Activated naive CD4-positive, alpha-beta T cell treated with anti-CD3 and anti-CD28 coated beads for 36 hours (primary cell): Measurements from ENCODE around the gene PSD4. TPM values are rescaled to one million over a fixed set of nuclear protein-coding genes. Genes with fewer than 3 reads are reported as not detected.
A peak's percentile ranks its signal among the peaks of the same experiment; 100 is the strongest.

Source experiments
- CTCF ChIA-PET: fragments of 350-600 bp; sonication (Branson Sonifier 250); formaldehyde crosslinking; loops from one replicate; lab custom pipeline; 2021; ENCODE audit warnings: antibody characterized with exemption; lab: Charles Lee
- DNase-seq: peaks from one replicate; pipeline ENCODE4 v3.0.0-alpha.2; 2020
- H3K27ac Mint-ChIP-seq: one replicate; pipeline ENCODE4 v1.8.0; 2021; ENCODE audit warnings: mild to moderate bottlenecking, mixed read lengths
- H3K27me3 Mint-ChIP-seq: one replicate; pipeline ENCODE4 v1.8.0; 2021; ENCODE audit warnings: low read depth, mixed read lengths
- H3K36me3 Mint-ChIP-seq: one replicate; pipeline ENCODE4 v1.8.0; 2021; ENCODE audit warnings: low read depth, mixed read lengths
- H3K4me1 Mint-ChIP-seq: one replicate; pipeline ENCODE4 v1.8.0; 2021; ENCODE audit warnings: low read depth, mixed read lengths
- H3K4me3 Mint-ChIP-seq: one replicate; pipeline ENCODE4 v1.8.0; 2021; ENCODE audit warnings: mild to moderate bottlenecking, moderate library complexity, mixed read lengths
- H3K9me3 Mint-ChIP-seq: one replicate; pipeline ENCODE4 v1.8.0; 2021; ENCODE audit warnings: mixed read lengths
- intact Hi-C: fragments of 100-400 bp; cut with micrococcal nuclease; formaldehyde crosslinking; loops from one replicate; pipeline ENCODE4 v1.15.1; 2023
- total RNA-seq, 2 experiments: library from RNA; stranded (reverse); gene quantifications; one replicate each; pipeline ENCODE4 v1.2.3, GENCODE V29; 2021

Gene PSD4
- 10 to 100 TPM; 85.9 to 87.4 TPM for total RNA-seq

- CTCF ChIA-PET: interaction anchor here (0.6 to 5.8 kb wide), 17 partner anchors 9 to 94 kb away, joined by 3 to 95 read pairs (median 4); no protein-coding TSS in a partner anchor
- intact Hi-C loops: loop anchor here (1.0 to 5.0 kb wide), 9 partner anchors 15 to 986 kb away; partner anchors contain the start of gene CKAP2L
- peaks cover 6% of the 10 kb centered on the region for H3K9me3 Mint-ChIP-seq
- H3K4me1 Mint-ChIP-seq: peaks cover 77% of the 10 kb centered on the region
- peak within 1 kb of the TSS; percentile 95 for H3K4me3 Mint-ChIP-seq
- H3K36me3 Mint-ChIP-seq: peaks cover 38% of the 10 kb centered on the region
- no peaks in the 10 kb centered on the region for H3K27me3 Mint-ChIP-seq
- H3K27ac Mint-ChIP-seq: peak within 1 kb of the TSS; percentile 97
- DNase-seq: peak; percentile 96
Observed at GRCh38 chr2:113173542-113174375, at the start of gene PSD4. Gene PSD4 (plus strand): TSS chr2:113173971. CDS start chr2:113182457, 8,486 bp downstream.

- Mint-ChIP-seq H3K27me3 (no peaks in the 10 kb centered on the region), H3K27ac (no peak overlapping the region), H3K9me3 (no peaks in the 10 kb centered on the region), H3K4me3 (no peak overlapping the region), H3K36me3 (no peaks in the 10 kb centered on the region), H3K4me1 (peaks cover 23% of the 10 kb centered on the region)
- intact Hi-C loops: loop anchor here (1.0 to 2.0 kb wide), 2 partner anchors 8 to 20 kb away; no protein-coding TSS in a partner anchor
- CTCF ChIA-PET: interaction anchor here (0.5 to 2.3 kb wide), 6 partner anchors 12 to 201 kb away, joined by 3 to 10 read pairs (median 4); partner anchors contain the start of gene PSD4
- peak; percentile 40 for DNase-seq
Observed at GRCh38 chr2:113124181-113124961, 49.4 kb upstream of the PSD4 start.

- intact Hi-C loops: loop anchor here (1.0 to 2.0 kb wide), 2 partner anchors 9 to 20 kb away; no protein-coding TSS in a partner anchor
- Mint-ChIP-seq H3K27me3 (no peaks in the 10 kb centered on the region), H3K4me3 (no peak overlapping the region), H3K36me3 (no peaks in the 10 kb centered on the region), H3K9me3 (no peaks in the 10 kb centered on the region), H3K4me1 (peaks cover 23% of the 10 kb centered on the region), H3K27ac (no peak overlapping the region)
- CTCF ChIA-PET: interaction anchor here (0.5 to 2.3 kb wide), 5 partner anchors 11 to 202 kb away, joined by 3 to 10 read pairs (median 4); no protein-coding TSS in a partner anchor
- no peak for DNase-seq
Observed at GRCh38 chr2:113124984-113125855, 48.6 kb upstream of the PSD4 start.

GRCh38 chr2:113126845-113127645 is 46.7 kb upstream of the PSD4 start, which contains the start of gene IL1RN:
Gene IL1RN (plus strand): TSS chr2:113127598. CDS start chr2:113127625, 27 bp downstream.
- intact Hi-C loops: no loop called here
- Mint-ChIP-seq H3K4me3 (no peak within 1 kb of the TSS), H3K36me3 (no peaks in the 10 kb centered on the region), H3K27me3 (no peaks in the 10 kb centered on the region), H3K4me1 (peaks cover 21% of the 10 kb centered on the region), H3K27ac (no peak within 1 kb of the TSS), H3K9me3 (no peaks in the 10 kb centered on the region)
- DNase-seq: no peak
- CTCF ChIA-PET: interaction anchor here (0.9 kb wide), 1 partner anchor 10 kb away, joined by 4 read pairs; no protein-coding TSS in a partner anchor

GRCh38 chr2:113127646-113128570 is 45.9 kb upstream of the PSD4 start:
- no peak overlapping the region for H3K27ac Mint-ChIP-seq
- intact Hi-C loops: no loop called here

GRCh38 chr2:113129519-113130078 is 44.2 kb upstream of the PSD4 start:
- no peak for DNase-seq
- Mint-ChIP-seq H3K9me3 (no peaks in the 10 kb centered on the region), H3K36me3 (no peaks in the 10 kb centered on the region), H3K4me3 (no peak overlapping the region), H3K27ac (no peak overlapping the region), H3K27me3 (no peaks in the 10 kb centered on the region), H3K4me1 (peaks cover 19% of the 10 kb centered on the region)
- intact Hi-C loops: no loop called here
- CTCF ChIA-PET: interaction anchor here (0.6 to 3.4 kb wide), 4 partner anchors 9 to 70 kb away, joined by 3 to 16 read pairs (median 7); no protein-coding TSS in a partner anchor

More at GRCh38 chr2:113127646-113128570, 45.9 kb upstream of the PSD4 start:
- no peaks in the 10 kb centered on the region for H3K27me3 Mint-ChIP-seq
- no peak overlapping the region for H3K4me3 Mint-ChIP-seq
- no peaks in the 10 kb centered on the region for H3K9me3 Mint-ChIP-seq
- H3K4me1 Mint-ChIP-seq: peaks cover 21% of the 10 kb centered on the region
- H3K36me3 Mint-ChIP-seq: no peaks in the 10 kb centered on the region
- no peak for DNase-seq
- CTCF ChIA-PET: interaction anchor here (0.6 to 3.4 kb wide), 5 partner anchors 9 to 318 kb away, joined by 4 to 16 read pairs (median 4); no protein-coding TSS in a partner anchor

GRCh38 chr2:113131352-113132185 is 42.2 kb upstream of the PSD4 start:
- Mint-ChIP-seq H3K27ac (no peak overlapping the region), H3K9me3 (no peaks in the 10 kb centered on the region), H3K27me3 (no peaks in the 10 kb centered on the region), H3K4me1 (peaks cover 8% of the 10 kb centered on the region), H3K4me3 (no peak overlapping the region), H3K36me3 (no peaks in the 10 kb centered on the region)
- intact Hi-C loops: no loop called here
- CTCF ChIA-PET: interaction anchor here (0.6 to 3.4 kb wide), 3 partner anchors 51 to 63 kb away, joined by 5 to 13 read pairs (median 10); no protein-coding TSS in a partner anchor
- DNase-seq: no peak

GRCh38 chr2:113132414-113133021 is 41.3 kb upstream of the PSD4 start:
- Mint-ChIP-seq H3K36me3 (no peaks in the 10 kb centered on the region), H3K27ac (no peak overlapping the region), H3K27me3 (no peaks in the 10 kb centered on the region), H3K9me3 (no peaks in the 10 kb centered on the region), H3K4me3 (no peak overlapping the region), H3K4me1 (peaks cover 16% of the 10 kb centered on the region)
- intact Hi-C loops: no loop called here
- no peak for DNase-seq
- CTCF ChIA-PET: interaction anchor here (0.6 to 1.7 kb wide), 3 partner anchors 47 to 258 kb away, joined by 4 to 13 read pairs (median 5); no protein-coding TSS in a partner anchor
